Vagina (tissue), 2 donors: Measurements from ENCODE around the gene DMAC2.

Source experiments
- CTCF ChIP-seq, 3 experiments: fragments of 450-650 bp in 2 of 3; fragments of 200-600 bp in 1 of 3; sonication (generic) in 1 of 3; IDR thresholded peaks; one replicate each; pipeline ENCODE4 v1.5.1; 2017 to 2019; ENCODE audit warnings: antibody characterized with exemption in 3 of 3, mild to moderate bottlenecking in 2 of 3, moderate library complexity in 2 of 3
- POLR2A ChIP-seq, 2 donors: fragments of 450-650 bp; IDR thresholded peaks; one replicate each; pipeline ENCODE4 v1.6.1; 2017; ENCODE audit warnings: antibody characterized with exemption in 2 of 2, mild to moderate bottlenecking in 2 of 2, moderate library complexity in 2 of 2
- POLR2AphosphoS5 ChIP-seq, 2 donors: sonication (generic); formaldehyde crosslinking; IDR thresholded peaks; one replicate each; pipeline ENCODE4 v1.9.0; 2017; ENCODE audit warnings: antibody characterized with exemption in 2 of 2, mild to moderate bottlenecking in 2 of 2, low read depth in 1 of 2; ENCODE audit not compliant: insufficient read depth in 1 of 2

- TF ChIP-seq CTCF (IDR thresholded peaks at IDR 0.05), result no peak
- no peak for TF ChIP-seq POLR2A (IDR thresholded peaks at IDR 0.05)
- peak in 1 of 2 donors; percentile 56 for TF ChIP-seq POLR2AphosphoS5 (IDR thresholded peaks at IDR 0.05; ENCODE audit: insufficient read depth in 1 of 2, low read depth in 1 of 2)
Measured at GRCh38 chr19:41478875-41479756, 39.4 kb upstream of the DMAC2 start.
